Bronchial epithelial cell (primary cell): ENCODE data around the gene ASS1. TPM values are rescaled to one million over a fixed set of nuclear protein-coding genes. Genes with fewer than 3 reads are reported as not detected.

Experiments used
- DNase-seq: peaks from one replicate; pipeline ENCODE4 v3.0.0-alpha.2; 2010; ENCODE audit warnings: low read depth
- FAIRE-seq: peaks from 2 replicates; lab custom pipeline; 2011; peaks lifted over from hg19 to GRCh38; lab: Jason Lieb, UNC
- H3K27me3 ChIP-seq: 2 replicates; pipeline ENCODE4 v1.5.1; 2011; ENCODE audit warnings: low read length; ENCODE audit not compliant: control insufficient read depth, insufficient read depth
- H3K36me3 ChIP-seq: 2 replicates; pipeline ENCODE4 v1.5.1; 2011; ENCODE audit warnings: low read length; ENCODE audit not compliant: control insufficient read depth, insufficient read depth
- H3K4me3 ChIP-seq: 2 replicates; pipeline ENCODE4 v1.5.1; 2011; ENCODE audit warnings: mild to moderate bottlenecking, low read depth, low read length, control low read depth
- CTCF ChIP-seq: IDR thresholded peaks from 2 replicates; pipeline ENCODE4 v1.5.1; 2011; ENCODE audit warnings: mild to moderate bottlenecking, moderate library complexity, low read length, control low read depth, inconsistent platforms; ENCODE audit not compliant: insufficient read depth, severe bottlenecking
- total RNA-seq: library from RNA; depleted of rRNA; stranded (reverse); fragments of >200 nt; gene quantifications from 2 replicates; pipeline ENCODE4 v1.2.1, GENCODE V29; 2014

The ASS1 gene
- total RNA-seq, 1 donor from 2014 or later = 415 TPM

DNA sequence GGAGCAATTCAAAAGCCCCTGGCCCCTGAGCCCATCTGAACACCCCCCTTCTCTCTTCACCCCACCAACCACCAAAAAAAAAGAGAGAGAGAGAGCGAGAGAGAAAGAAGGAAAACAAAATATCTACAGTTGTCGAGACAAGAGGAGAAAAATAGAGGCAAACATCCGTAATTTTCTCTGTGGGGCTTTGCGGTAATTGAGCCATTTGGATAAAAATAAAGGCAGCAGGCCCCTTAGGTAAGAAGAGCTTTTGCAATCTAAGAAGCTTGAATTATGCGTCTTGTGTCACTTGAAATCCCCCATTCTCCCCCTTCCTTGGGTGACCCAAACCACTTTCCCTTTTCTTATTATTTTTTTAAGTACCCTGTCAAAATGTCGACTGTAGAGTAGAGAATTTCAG, 99.1 kb downstream of the ASS1 start:
- no peak for FAIRE-seq
- Histone ChIP-seq H3K27me3 (peaks cover 1% of the 10 kb centered on the region), H3K4me3 (no peak overlapping the region), H3K36me3 (no peaks in the 10 kb centered on the region)
- no peak for TF ChIP-seq CTCF
- no peak for DNase-seq

- no peak for FAIRE-seq
- H3K36me3 ChIP-seq = no peaks in the 10 kb centered on the region
Observed at GRCh38 chr9:130544364-130544763, 99.6 kb downstream of the ASS1 start.

DNA sequence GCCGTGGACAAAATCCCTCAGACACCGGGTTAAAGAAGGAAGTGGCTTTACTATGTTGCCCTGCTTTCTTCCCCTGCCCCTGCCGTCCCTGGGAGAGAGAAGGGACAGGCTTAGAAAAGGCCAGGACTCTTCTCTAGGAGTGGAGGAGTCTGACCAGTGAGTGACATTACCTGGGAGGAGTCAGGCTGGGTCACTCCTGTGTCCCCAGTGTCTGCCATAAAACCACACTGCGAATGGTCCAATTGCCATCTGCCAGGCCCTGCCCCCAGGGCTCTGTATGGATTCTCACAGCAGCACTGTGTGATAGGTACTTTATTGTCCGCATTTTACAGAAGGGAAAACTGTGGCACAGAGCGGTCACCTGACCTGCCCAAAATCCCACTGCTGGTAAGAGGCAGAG, 103.3 kb downstream of the ASS1 start:
- FAIRE-seq = no peak
- no peak overlapping the region for H3K4me3 ChIP-seq
- H3K36me3 ChIP-seq = no peaks in the 10 kb centered on the region
- DNase-seq = no peak
- no peak for TF ChIP-seq CTCF
- H3K27me3 ChIP-seq = peaks cover 1% of the 10 kb centered on the region

More at GRCh38 chr9:130544364-130544763, 99.6 kb downstream of the ASS1 start:
- H3K27me3 ChIP-seq = peaks cover 1% of the 10 kb centered on the region
- no peak overlapping the region for H3K4me3 ChIP-seq
- no peak for TF ChIP-seq CTCF
- DNase-seq = no peak

- FAIRE-seq (no peak), DNase-seq (no peak)
- Histone ChIP-seq H3K36me3 (no peaks in the 10 kb centered on the region), H3K27me3 (peaks cover 1% of the 10 kb centered on the region), H3K4me3 (no peak overlapping the region)
- no peak for TF ChIP-seq CTCF
Observed at GRCh38 chr9:130549093-130549735, 104.5 kb downstream of the ASS1 start.

Other genes with a start within 250 kb of the ASS1 start
- gene HMCN2, start 179.2 kb upstream of the ASS1 start, total RNA-seq = under 0.01 TPM in 2 replicates
- 45.8 and 51.5 TPM in 2 replicates for gene FUBP3, start 134.6 kb downstream of the ASS1 start, total RNA-seq
- gene PRDM12, start 219.6 kb downstream of the ASS1 start, total RNA-seq = not detected in 2 replicates
- gene EXOSC2, start 248.8 kb downstream of the ASS1 start, total RNA-seq = 20.0 and 38.7 TPM in 2 replicates